ENCODE measurements around the gene DYNC1I2. TPM values are rescaled to one million over a fixed set of nuclear protein-coding genes. Genes with fewer than 3 reads are reported as not detected.

The DYNC1I2 gene
- polyA plus RNA-seq, 3 donors, result 30.8 to 39.1 (median 32.2) TPM

DNA sequence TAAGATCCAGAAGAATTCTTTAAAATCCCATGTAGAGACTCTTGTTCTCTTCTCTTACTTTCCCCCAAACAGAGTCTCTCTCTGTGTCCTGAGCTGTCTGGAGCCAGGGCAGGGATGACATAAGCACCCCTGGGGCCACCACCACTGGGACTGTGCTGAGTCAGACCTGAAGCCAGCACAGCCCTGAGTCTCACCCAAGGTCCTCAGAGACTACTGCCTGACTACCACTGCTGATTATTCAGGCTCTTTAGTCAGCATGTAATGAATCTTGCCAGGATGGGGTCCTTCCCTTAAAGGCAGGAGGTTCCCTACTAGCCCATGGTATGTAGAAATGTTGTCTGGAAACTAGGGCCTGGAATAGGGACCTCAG is 34.9 kb upstream of the DYNC1I2 start:
- Mint-ChIP-seq H3K4me3 (no peak overlapping the region), H3K9me3 (peaks cover 13 to 25% (median 16%) of the 10 kb centered on the region in 7 donors), H3K27me3 (ENCODE audit: low read depth in 3 of 3) (peaks cover 1 to 13% (median 3%) of the 10 kb centered on the region in 3 donors), H3K4me1 (peaks cover 10% of the 10 kb centered on the region), H3K27ac (no peak overlapping the region), H3K36me3 (peaks cover 0 to 3% of the 10 kb centered on the region in 2 donors)
- intact Hi-C loops (cut with micrococcal nuclease), result no loop called here
- no peak for DNase-seq
- Histone ChIP-seq H3K27ac (ENCODE audit: low read depth in 1 of 2, low read length in 2 of 2) (no peak overlapping the region), H3K79me2 (ENCODE audit: insufficient read depth, low read length) (no peaks in the 10 kb centered on the region), H3K4me2 (replicated peaks; ENCODE audit: extremely low read depth, low read length, poor library complexity, severe bottlenecking) (no peak overlapping the region), H2AFZ (ENCODE audit: insufficient read depth, low read depth, low read length, poor library complexity, severe bottlenecking) (no peak overlapping the region), H3K9ac (ENCODE audit: insufficient read depth, low read length, poor library complexity, severe bottlenecking) (no peak overlapping the region), H3K4me3 (replicated peaks in 1 of 3; ENCODE audit: low read depth in 2 of 3, low read length in 3 of 3) (no peak overlapping the region), H3K4me1 (ENCODE audit: control insufficient read depth in 1 of 2, insufficient read depth in 2 of 2, low read length in 2 of 2) (peaks cover 12 to 15% of the 10 kb centered on the region in 2 donors), H4K20me1 (ENCODE audit: insufficient read depth, low read length) (no peaks in the 10 kb centered on the region), H3K9me3 (replicated peaks in 1 of 2; ENCODE audit: control insufficient read depth in 1 of 2, insufficient read depth in 1 of 2, low read length in 2 of 2) (peaks cover 0 to 9% of the 10 kb centered on the region in 2 donors), H3K36me3 (replicated peaks in 1 of 2; ENCODE audit: control insufficient read depth in 1 of 2, insufficient read depth in 2 of 2, low read length in 2 of 2) (no peaks in the 10 kb centered on the region), H3K27me3 (ENCODE audit: control insufficient read depth in 2 of 2, insufficient read depth in 2 of 2, low read length in 2 of 2) (no peaks in the 10 kb centered on the region)
- TF ChIP-seq, protein P1, sequence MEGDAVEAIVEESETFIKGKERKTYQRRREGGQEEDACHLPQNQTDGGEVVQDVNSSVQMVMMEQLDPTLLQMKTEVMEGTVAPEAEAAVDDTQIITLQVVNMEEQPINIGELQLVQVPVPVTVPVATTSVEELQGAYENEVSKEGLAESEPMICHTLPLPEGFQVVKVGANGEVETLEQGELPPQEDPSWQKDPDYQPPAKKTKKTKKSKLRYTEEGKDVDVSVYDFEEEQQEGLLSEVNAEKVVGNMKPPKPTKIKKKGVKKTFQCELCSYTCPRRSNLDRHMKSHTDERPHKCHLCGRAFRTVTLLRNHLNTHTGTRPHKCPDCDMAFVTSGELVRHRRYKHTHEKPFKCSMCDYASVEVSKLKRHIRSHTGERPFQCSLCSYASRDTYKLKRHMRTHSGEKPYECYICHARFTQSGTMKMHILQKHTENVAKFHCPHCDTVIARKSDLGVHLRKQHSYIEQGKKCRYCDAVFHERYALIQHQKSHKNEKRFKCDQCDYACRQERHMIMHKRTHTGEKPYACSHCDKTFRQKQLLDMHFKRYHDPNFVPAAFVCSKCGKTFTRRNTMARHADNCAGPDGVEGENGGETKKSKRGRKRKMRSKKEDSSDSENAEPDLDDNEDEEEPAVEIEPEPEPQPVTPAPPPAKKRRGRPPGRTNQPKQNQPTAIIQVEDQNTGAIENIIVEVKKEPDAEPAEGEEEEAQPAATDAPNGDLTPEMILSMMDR (IDR thresholded peaks at IDR 0.05), result no peak

DNA sequence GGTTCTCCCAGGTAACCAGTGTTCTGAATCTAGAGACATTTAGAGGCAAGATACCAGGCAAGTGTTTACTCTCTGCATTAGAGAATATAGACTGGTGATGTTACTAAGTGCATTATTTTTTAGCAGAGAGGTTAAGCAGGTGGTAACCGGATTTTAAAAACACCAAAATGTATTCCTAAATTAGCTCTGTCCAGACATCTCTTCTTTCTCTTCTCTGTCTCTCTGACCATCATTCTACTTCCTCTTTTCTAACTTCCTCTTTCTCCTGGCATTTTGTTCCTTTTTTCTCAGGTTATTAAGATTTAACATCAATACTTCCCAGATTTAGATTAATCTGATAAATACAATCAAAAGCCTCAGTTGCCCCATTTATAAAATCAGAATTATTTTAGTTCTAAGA is 31.7 kb upstream of the DYNC1I2 start:
- Histone ChIP-seq H3K4me2 (replicated peaks; ENCODE audit: extremely low read depth, low read length, poor library complexity, severe bottlenecking) (peak overlapping the region; percentile 8), H3K27ac (ENCODE audit: low read depth in 1 of 2, low read length in 2 of 2) (peak overlapping the region in 1 of 2 donors; percentile 51), H3K4me1 (ENCODE audit: control insufficient read depth in 1 of 2, insufficient read depth in 2 of 2, low read length in 2 of 2) (peaks cover 12 to 15% of the 10 kb centered on the region in 2 donors), H3K4me3 (replicated peaks in 1 of 3; ENCODE audit: low read depth in 2 of 3, low read length in 3 of 3) (peak overlapping the region in 1 of 3 experiments; percentile 25), H3K79me2 (ENCODE audit: insufficient read depth, low read length) (no peaks in the 10 kb centered on the region), H3K36me3 (replicated peaks in 1 of 2; ENCODE audit: control insufficient read depth in 1 of 2, insufficient read depth in 2 of 2, low read length in 2 of 2) (no peaks in the 10 kb centered on the region), H3K9ac (ENCODE audit: insufficient read depth, low read length, poor library complexity, severe bottlenecking) (no peak overlapping the region), H4K20me1 (ENCODE audit: insufficient read depth, low read length) (no peaks in the 10 kb centered on the region), H3K9me3 (replicated peaks in 1 of 2; ENCODE audit: control insufficient read depth in 1 of 2, insufficient read depth in 1 of 2, low read length in 2 of 2) (peaks cover 0 to 7% of the 10 kb centered on the region in 2 donors), H2AFZ (ENCODE audit: insufficient read depth, low read depth, low read length, poor library complexity, severe bottlenecking) (no peak overlapping the region), H3K27me3 (ENCODE audit: control insufficient read depth in 2 of 2, insufficient read depth in 2 of 2, low read length in 2 of 2) (peaks cover 3 to 4% of the 10 kb centered on the region in 2 donors)
- Mint-ChIP-seq H3K36me3 (peaks cover 0 to 3% of the 10 kb centered on the region in 2 donors), H3K9me3 (peaks cover 9 to 17% (median 11%) of the 10 kb centered on the region in 7 donors), H3K4me3 (peak overlapping the region in 1 of 2 donors; percentile 9), H3K27me3 (ENCODE audit: low read depth in 3 of 3) (peaks cover 3 to 15% (median 6%) of the 10 kb centered on the region in 3 donors), H3K27ac (peak overlapping the region in 5 of 7 donors; percentile 5 to 77 (median 48)), H3K4me1 (peaks cover 10% of the 10 kb centered on the region)
- TF ChIP-seq, protein P1 (IDR thresholded peaks at IDR 0.05), result no peak
- WGBS (ENCODE audit: insufficient coverage), result no CpG with 5 or more reads among the region's 1 CpG
- intact Hi-C loops (cut with micrococcal nuclease), result no loop called here
- DNase-seq, result peak; percentile 30 to 61 (median 52)

All from CD14-positive monocyte (primary cell).